Gastrocnemius medialis (tissue), 4 donors: ENCODE results near the gene ZNF407. TPM values are rescaled to one million over a fixed set of nuclear protein-coding genes. Genes with fewer than 3 reads are reported as not detected.

ENCODE experiments used
- ATAC-seq, 2 donors: fragments of 150-250 bp; one replicate each; pipeline ENCODE4 v1.9.1; 2016
- DNase-seq, 2 donors: peaks; one replicate each; pipeline ENCODE4 v3.0.0-alpha.2; 2019
- H3K27ac ChIP-seq, 4 donors: fragments of 200-600 bp; sonication (generic); 1 replicate in 1 of 4; 2 replicates in 3 of 4; pipeline ENCODE4 v1.5.1; 2016 to 2018; ENCODE audit warnings: mild to moderate bottlenecking in 2 of 4, moderate library complexity in 1 of 4
- H3K27me3 ChIP-seq, 3 donors: fragments of 200-600 bp; sonication (generic) in 2 of 3; 1 replicate in 1 of 3; 2 replicates in 2 of 3; pipeline versions ENCODE4 v1.5.1 to v1.6.0; 2016 to 2019; ENCODE audit warnings: mild to moderate bottlenecking in 1 of 3, moderate library complexity in 1 of 3
- H3K36me3 ChIP-seq, 2 donors: fragments of 200-600 bp; sonication (generic) in 1 of 2; one replicate each; pipeline ENCODE4 v1.5.1; 2017 to 2018
- H3K4me1 ChIP-seq, 2 donors: fragments of 200-600 bp; sonication (generic) in 1 of 2; one replicate each; pipeline ENCODE4 v1.5.1; 2016 to 2017; ENCODE audit warnings: mild to moderate bottlenecking in 2 of 2
- H3K4me3 ChIP-seq, 4 donors: fragments of 200-600 bp; sonication (generic) in 3 of 4; 1 replicate in 1 of 4; 2 replicates in 3 of 4; pipeline ENCODE4 v1.5.1; 2016 to 2019; ENCODE audit warnings: mild to moderate bottlenecking in 2 of 4
- H3K9me3 ChIP-seq, 3 donors: fragments of 200-600 bp; sonication (generic) in 2 of 3; 1 replicate in 1 of 3; 2 replicates in 2 of 3; pipeline ENCODE4 v1.5.1; 2016 to 2019
- CTCF ChIP-seq, 5 experiments: fragments of 450-650 bp in 3 of 5; fragments of 200-600 bp in 2 of 5; sonication (generic) in 2 of 5; IDR thresholded peaks in 4 of 5; conservative IDR thresholded peaks in 1 of 5; 1 replicate in 4 of 5; 2 replicates in 1 of 5; pipeline ENCODE4 v1.5.1; 2016 to 2019; ENCODE audit warnings: antibody characterized with exemption in 5 of 5, mild to moderate bottlenecking in 3 of 5, moderate library complexity in 3 of 5
- POLR2A ChIP-seq, 2 donors: fragments of 450-650 bp; IDR thresholded peaks; one replicate each; pipeline ENCODE4 v1.6.1; 2017; ENCODE audit warnings: antibody characterized with exemption in 2 of 2, mild to moderate bottlenecking in 2 of 2, moderate library complexity in 2 of 2
- in situ Hi-C, 4 donors: fragments of 200-750 bp; cut with MboI; loops; one replicate each; pipeline versions ENCODE4 v1.15.0 to v1.8.0; 2017; ENCODE audit warnings: low sequenced_read_pairs in 4 of 4
- intact Hi-C: fragments of 100-400 bp; cut with DNase I; formaldehyde crosslinking; loops from one replicate; pipeline ENCODE4 v1.15.1; 2023; ENCODE audit warnings: low total_unique reads
- total RNA-seq, 4 donors: library from RNA; depleted of rRNA; stranded (reverse); fragments of >200 nt; gene quantifications; one replicate each; pipeline versions ENCODE4 v1.1.0 to v1.2.3, GENCODE V29; 2016

ZNF407 gene
- total RNA-seq, 4 donors from 2014 or later: 5.9 to 11.4 (median 9.2) TPM

GRCh38 chr18:74789078-74789477, 191.4 kb downstream of the ZNF407 start:
- Histone ChIP-seq H3K4me3 (no peak overlapping the region), H3K27me3 (no peaks in the 10 kb centered on the region), H3K27ac (no peak overlapping the region), H3K9me3 (no peaks in the 10 kb centered on the region), H3K36me3 (no peaks in the 10 kb centered on the region), H3K4me1 (no peaks in the 10 kb centered on the region)
- TF ChIP-seq CTCF (IDR thresholded peaks at IDR 0.05 in 4 of 5, conservative IDR thresholded peaks at IDR 0.05 in 1 of 5) (no peak), POLR2A (IDR thresholded peaks at IDR 0.05) (no peak)
- ATAC-seq: no peak
- intact Hi-C loops: no loop called here
- in situ Hi-C loops: no loop called here
- DNase-seq: no peak

GRCh38 chr18:74790451-74790850, 192.8 kb downstream of the ZNF407 start:
- H3K36me3 ChIP-seq: no peaks in the 10 kb centered on the region
- no peak overlapping the region for H3K4me3 ChIP-seq
- no peak for DNase-seq
- no peak for ATAC-seq
- H3K27me3 ChIP-seq: no peaks in the 10 kb centered on the region
- no peaks in the 10 kb centered on the region for H3K4me1 ChIP-seq
- intact Hi-C loops (no loop called here), in situ Hi-C loops (no loop called here)
- no peak overlapping the region for H3K27ac ChIP-seq
- no peaks in the 10 kb centered on the region for H3K9me3 ChIP-seq
- no peak for TF ChIP-seq POLR2A (IDR thresholded peaks at IDR 0.05)
- TF ChIP-seq CTCF (IDR thresholded peaks at IDR 0.05 in 4 of 5, conservative IDR thresholded peaks at IDR 0.05 in 1 of 5): no peak

GRCh38 chr18:74791501-74792194, 194.0 kb downstream of the ZNF407 start:
- Histone ChIP-seq H3K9me3 (no peaks in the 10 kb centered on the region), H3K36me3 (no peaks in the 10 kb centered on the region), H3K27me3 (no peaks in the 10 kb centered on the region), H3K4me1 (peaks cover 0 to 4% of the 10 kb centered on the region in 2 donors), H3K27ac (no peak overlapping the region), H3K4me3 (no peak overlapping the region)
- TF ChIP-seq POLR2A (IDR thresholded peaks at IDR 0.05): no peak
- no peak for TF ChIP-seq CTCF (IDR thresholded peaks at IDR 0.05 in 4 of 5, conservative IDR thresholded peaks at IDR 0.05 in 1 of 5)
- no peak for ATAC-seq
- intact Hi-C loops: no loop called here
- in situ Hi-C loops: no loop called here
- no peak for DNase-seq

- no peak overlapping the region for H3K27ac ChIP-seq
- no peaks in the 10 kb centered on the region for H3K9me3 ChIP-seq
- in situ Hi-C loops: no loop called here
- no peaks in the 10 kb centered on the region for H3K27me3 ChIP-seq
- H3K36me3 ChIP-seq: no peaks in the 10 kb centered on the region
- intact Hi-C loops: no loop called here
- ATAC-seq (no peak), DNase-seq (no peak)
- TF ChIP-seq CTCF (IDR thresholded peaks at IDR 0.05 in 4 of 5, conservative IDR thresholded peaks at IDR 0.05 in 1 of 5): no peak
- no peak for TF ChIP-seq POLR2A (IDR thresholded peaks at IDR 0.05)
- H3K4me1 ChIP-seq: peaks cover 12 to 13% of the 10 kb centered on the region in 2 donors
- H3K4me3 ChIP-seq: no peak overlapping the region
Observed at GRCh38 chr18:74793746-74794145, 196.1 kb downstream of the ZNF407 start.

- H3K9me3 ChIP-seq: no peaks in the 10 kb centered on the region
- no peak for DNase-seq
- H3K27me3 ChIP-seq: no peaks in the 10 kb centered on the region
- peaks cover 12 to 13% of the 10 kb centered on the region in 2 donors for H3K4me1 ChIP-seq
- in situ Hi-C loops: no loop called here
- no peak for TF ChIP-seq CTCF (IDR thresholded peaks at IDR 0.05 in 4 of 5, conservative IDR thresholded peaks at IDR 0.05 in 1 of 5)
- TF ChIP-seq POLR2A (IDR thresholded peaks at IDR 0.05): no peak
- intact Hi-C loops: no loop called here
- no peaks in the 10 kb centered on the region for H3K36me3 ChIP-seq
- no peak overlapping the region for H3K4me3 ChIP-seq
- no peak for ATAC-seq
- no peak overlapping the region for H3K27ac ChIP-seq
Observed at GRCh38 chr18:74795751-74796150, 198.1 kb downstream of the ZNF407 start.
